Hematopoietic multipotent progenitor cell treated with erythropoietin and hydrocortisone succinate and interleukin-3 and kit ligand, for 15 days (in vitro differentiated cells): ENCODE measurements around the gene AIM2.
"Not testable (repeated sequence)": the region's sequence is repeated elsewhere in the genome, so short reads cannot be mapped to it uniquely, and the experiment has no call there.

ENCODE experiments used
- DNase-seq: peaks from one replicate; pipeline ENCODE4 v3.0.0-alpha.2; 2015; ENCODE audit warnings: low spot score

AIM2 gene

GRCh38 chr1:159079525-159079924 is 3.0 kb upstream of the AIM2 start:
- DNase-seq, result no peak

GRCh38 chr1:159077120-159077961 is 775 bp upstream of the AIM2 start:
- peak; percentile 36 for DNase-seq

- DNase-seq, result peak; percentile 57
Measured at GRCh38 chr1:159071970-159072582, 4.5 kb downstream of the AIM2 start.

- no peak for DNase-seq
Measured at GRCh38 chr1:159068886-159069285, 7.7 kb downstream of the AIM2 start.

- no peak for DNase-seq
Measured at GRCh38 chr1:159067699-159068621, 8.6 kb downstream of the AIM2 start.

- no peak for DNase-seq
Measured at GRCh38 chr1:159066108-159066507, 10.5 kb downstream of the AIM2 start.

GRCh38 chr1:159065106-159065505 is 11.5 kb downstream of the AIM2 start:
- DNase-seq, result no peak

- no peak for DNase-seq
Measured at GRCh38 chr1:159058751-159059150, 17.8 kb downstream of the AIM2 start.

- DNase-seq, result no peak
Measured at GRCh38 chr1:159056069-159056698, 20.4 kb downstream of the AIM2 start.

GRCh38 chr1:159055181-159055641 is 21.4 kb downstream of the AIM2 start:
- no peak for DNase-seq

- DNase-seq, result no peak
Measured at GRCh38 chr1:159054427-159054826, 22.1 kb downstream of the AIM2 start.

- DNase-seq, result no peak
Measured at GRCh38 chr1:159051436-159051835, 25.1 kb downstream of the AIM2 start.

GRCh38 chr1:159046486-159046885 is 30.1 kb downstream of the AIM2 start:
- DNase-seq, result not testable (repeated sequence)

- DNase-seq, result no peak
Measured at GRCh38 chr1:159040893-159041724, 35.5 kb downstream of the AIM2 start.

- no peak for DNase-seq
Measured at GRCh38 chr1:159040206-159040605, 36.4 kb downstream of the AIM2 start.

- no peak for DNase-seq
Measured at GRCh38 chr1:159030877-159031447, 45.6 kb downstream of the AIM2 start.

- no peak for DNase-seq
Measured at GRCh38 chr1:159030311-159030710, 46.3 kb downstream of the AIM2 start.

GRCh38 chr1:159026841-159027240 is 49.7 kb downstream of the AIM2 start:
- DNase-seq, result not testable (repeated sequence)

GRCh38 chr1:159025043-159025442 is 51.5 kb downstream of the AIM2 start:
- no peak for DNase-seq

- DNase-seq, result no peak
Measured at GRCh38 chr1:159023723-159024122, 52.8 kb downstream of the AIM2 start.
